HG03095 (cell line): ENCODE measurements around the gene SLC25A18.

Source experiments
- ATAC-seq: cut with Tn5 transposase; IDR thresholded peaks from one replicate; pipeline ENCODE4 v1.9.1; 2021; ENCODE audit warnings: moderate library complexity; ENCODE audit not compliant: unreplicated experiment

SLC25A18 gene

GRCh38 chr22:17569971-17570511 is 6.7 kb downstream of the SLC25A18 start:
- no peak for ATAC-seq

DNA sequence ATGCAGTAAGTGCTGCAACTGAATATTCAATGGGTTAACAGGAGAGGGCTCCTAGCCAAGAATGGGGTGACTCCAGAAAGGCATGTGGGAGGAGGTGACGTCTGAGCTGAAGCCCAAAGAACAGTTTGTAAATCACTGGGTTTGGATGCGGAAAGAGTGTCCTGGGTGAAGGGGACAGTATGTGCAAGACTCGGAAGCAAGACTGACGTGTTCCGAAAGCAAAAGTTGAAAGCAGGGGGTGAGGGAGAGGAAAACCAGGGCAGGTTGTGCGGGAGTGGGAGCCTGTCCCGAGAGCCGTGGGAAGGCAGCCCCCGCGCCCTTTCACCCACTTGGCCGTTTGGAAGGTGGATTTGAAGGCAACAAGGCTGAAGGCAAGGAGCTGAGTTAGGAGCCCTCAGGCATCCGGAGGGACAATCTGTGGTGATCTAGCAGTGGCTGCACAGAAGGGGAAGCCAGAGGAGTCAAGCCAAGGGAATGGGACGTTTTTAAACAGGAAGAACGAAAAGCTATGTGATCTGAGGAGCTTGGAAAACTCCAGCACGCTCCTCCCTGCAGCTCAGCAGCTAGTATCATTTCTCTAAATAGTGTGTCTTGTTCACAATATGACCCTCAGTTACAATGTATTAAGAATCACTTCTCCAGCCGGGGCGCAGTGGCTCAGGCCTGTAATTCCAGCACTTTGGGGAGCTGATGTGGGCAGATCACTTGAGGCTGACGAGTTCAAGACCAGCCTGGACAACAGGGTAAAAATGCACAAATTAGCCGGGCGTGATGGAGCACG is 7.7 kb downstream of the SLC25A18 start:
- ATAC-seq = no peak

- no peak for ATAC-seq
Measured at GRCh38 chr22:17575151-17575550, 11.9 kb downstream of the SLC25A18 start.

GRCh38 chr22:17575681-17576080 is 12.4 kb downstream of the SLC25A18 start:
- no peak for ATAC-seq

GRCh38 chr22:17576470-17576869 is 13.2 kb downstream of the SLC25A18 start:
- ATAC-seq = no peak

DNA sequence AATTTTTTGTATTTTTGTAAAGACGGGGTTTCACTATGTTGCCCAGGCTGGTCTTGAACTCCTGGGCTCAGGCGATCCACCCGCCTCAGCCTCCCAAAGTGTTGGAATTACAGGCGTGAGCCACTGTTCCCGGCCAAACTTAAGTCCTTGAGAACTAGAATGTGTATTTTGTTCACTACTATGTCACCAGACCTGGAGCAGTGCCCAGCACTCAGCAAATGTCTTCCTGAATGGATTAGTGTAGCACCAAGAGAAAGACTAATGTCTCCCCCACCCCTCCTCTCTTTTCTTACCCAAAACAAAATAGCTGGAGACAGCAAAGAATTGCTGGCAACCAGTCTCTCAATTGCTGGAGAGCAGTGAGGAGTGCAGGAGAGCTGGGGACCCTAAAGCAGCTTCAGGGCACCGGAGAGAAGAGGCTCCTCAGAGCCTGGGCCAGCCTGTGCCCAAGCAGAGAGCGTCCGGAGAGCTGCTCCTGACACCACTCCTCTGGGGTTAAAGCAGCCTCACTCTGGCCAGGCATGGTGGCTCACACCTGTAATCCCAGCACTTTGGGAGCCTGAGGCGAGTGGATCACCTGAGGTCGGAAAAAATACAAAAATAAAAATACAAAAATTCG is 14.9 kb downstream of the SLC25A18 start:
- ATAC-seq = no peak

- no peak for ATAC-seq
Measured at GRCh38 chr22:17579535-17579981, 16.3 kb downstream of the SLC25A18 start.

GRCh38 chr22:17580441-17581031 is 17.2 kb downstream of the SLC25A18 start:
- no peak for ATAC-seq

DNA sequence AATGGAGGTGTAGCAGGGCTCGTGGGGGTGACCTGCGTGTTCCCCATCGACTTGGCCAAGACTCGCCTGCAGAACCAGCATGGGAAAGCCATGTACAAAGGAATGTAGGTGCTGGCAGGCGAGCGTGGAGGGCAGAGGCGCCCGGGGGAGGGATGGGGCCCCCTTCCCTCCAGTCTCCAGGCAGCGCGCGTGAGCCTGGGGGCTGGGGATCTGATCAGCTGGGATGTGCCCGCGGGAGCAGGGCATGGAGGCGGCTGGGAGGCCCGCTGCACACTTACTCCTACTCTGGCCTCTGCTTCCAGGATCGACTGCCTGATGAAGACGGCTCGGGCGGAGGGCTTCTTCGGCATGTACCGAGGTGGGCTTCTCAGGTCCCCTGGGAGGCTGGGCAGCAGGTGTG is 17.8 kb downstream of the SLC25A18 start:
- ATAC-seq = no peak

GRCh38 chr22:17581631-17582030 is 18.3 kb downstream of the SLC25A18 start:
- ATAC-seq = no peak

DNA sequence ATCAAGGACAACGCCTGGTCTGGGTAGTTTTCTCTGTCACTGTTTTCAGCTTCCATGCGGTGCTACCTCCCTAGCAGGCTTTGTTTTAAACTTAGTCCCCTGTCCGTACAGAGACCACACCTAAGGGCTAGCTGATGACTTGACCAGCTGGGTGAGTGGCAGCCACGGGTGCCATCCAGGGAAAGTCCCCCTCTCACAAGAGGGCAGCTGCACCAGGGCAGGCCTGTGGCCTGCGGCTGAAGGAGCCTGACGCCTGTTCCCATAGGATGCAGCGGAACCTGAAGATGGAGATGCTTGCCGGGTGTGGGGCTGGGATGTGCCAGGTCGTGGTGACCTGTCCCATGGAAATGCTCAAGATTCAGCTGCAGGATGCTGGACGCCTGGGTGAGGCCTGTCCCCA is 19.9 kb downstream of the SLC25A18 start:
- no peak for ATAC-seq

DNA sequence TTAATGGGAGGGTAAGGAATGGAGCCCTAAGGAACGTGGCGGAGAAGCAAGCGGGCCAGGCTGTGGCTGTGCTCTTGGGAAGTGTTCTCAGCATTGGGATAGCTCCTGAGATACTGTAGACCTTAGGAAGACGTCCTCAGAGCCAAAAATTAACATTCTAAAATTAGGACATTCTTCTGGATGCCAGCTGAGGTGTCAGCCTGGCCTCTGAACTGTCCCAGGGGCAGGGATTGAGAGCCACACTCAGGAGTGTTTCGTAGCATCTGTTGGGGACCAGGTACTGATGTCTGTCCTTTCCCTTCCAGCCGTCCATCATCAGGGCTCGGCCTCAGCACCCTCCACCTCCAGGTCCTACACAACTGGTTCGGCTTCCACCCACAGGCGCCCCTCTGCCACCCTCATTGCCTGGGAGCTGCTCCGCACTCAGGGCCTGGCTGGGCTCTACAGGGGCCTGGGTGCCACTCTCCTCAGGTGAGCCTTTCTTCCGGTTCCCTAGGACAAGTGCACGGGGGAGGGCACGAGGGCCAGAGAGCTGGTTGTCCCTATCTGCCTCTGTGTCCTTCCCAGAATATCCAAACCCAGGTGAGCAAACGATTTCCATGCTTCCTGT is 23.6 kb downstream of the SLC25A18 start:
- ATAC-seq = no peak

DNA sequence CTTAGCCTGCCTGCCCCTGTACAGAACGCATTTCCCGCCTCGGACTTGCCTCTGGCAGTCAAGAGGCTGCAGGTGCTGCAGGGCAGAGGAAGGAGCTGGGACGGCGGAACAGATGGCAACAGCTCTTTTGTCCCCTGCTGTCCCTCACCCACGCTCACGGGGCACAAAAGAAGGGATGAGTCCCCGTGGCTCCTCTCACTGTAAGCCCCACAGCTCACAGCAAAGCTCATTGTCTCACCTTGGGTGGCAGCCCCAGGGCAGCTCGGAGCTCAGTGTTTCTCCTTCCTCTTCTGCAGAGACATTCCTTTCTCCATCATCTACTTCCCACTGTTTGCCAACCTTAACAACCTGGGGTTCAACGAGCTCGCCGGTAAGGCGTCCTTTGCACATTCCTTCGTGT is 24.3 kb downstream of the SLC25A18 start:
- ATAC-seq = no peak

- no peak for ATAC-seq
Measured at GRCh38 chr22:17588606-17589005, 25.3 kb downstream of the SLC25A18 start.

DNA sequence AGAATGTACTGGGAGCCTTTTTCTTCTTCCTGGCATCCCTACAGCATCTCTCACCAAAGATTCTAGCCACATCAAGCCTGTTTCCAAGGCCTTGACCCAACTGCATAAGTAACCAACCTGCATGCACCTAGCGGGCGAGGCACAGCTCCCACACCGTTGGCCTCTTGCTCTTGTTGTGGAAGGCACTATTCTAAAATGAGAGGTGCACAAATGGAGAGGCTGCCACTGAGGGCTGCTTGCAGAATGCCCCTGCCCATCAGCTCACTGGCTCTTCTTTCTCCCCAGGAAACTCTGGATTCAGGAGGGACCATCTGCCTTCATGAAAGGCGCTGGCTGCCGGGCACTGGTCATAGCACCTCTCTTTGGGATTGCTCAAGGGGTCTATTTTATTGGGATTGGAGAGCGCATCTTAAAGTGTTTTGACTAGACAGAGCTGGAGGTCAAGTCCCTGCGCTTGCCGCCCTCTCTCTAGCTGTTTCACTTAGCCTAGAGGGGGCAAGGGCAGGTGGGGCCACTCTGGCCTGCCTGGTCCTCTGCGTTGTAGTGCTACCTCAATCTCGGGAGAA is 26.6 kb downstream of the SLC25A18 start:
- ATAC-seq = no peak

- no peak for ATAC-seq
Measured at GRCh38 chr22:17590586-17590985, 27.3 kb downstream of the SLC25A18 start.

DNA sequence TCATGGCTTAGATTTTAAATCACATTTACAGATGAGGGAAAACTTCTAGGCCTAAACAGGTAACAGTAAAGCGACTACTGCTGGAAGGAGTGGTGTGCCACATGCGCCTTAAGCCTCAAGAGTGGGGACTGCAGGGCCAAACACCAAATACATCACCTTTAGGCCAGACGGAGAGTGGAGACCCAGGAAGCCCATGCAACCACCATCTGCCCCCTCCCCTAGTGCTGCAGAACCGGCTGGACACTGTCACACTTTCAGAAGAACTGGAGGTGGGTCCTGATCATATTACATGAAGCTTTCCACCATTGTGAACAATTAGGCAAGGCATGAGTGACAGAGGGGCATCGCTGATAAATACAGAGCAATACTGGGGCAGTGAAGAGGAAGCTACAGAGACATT is 28.9 kb downstream of the SLC25A18 start:
- no peak for ATAC-seq

GRCh38 chr22:17596226-17596625 is 32.9 kb downstream of the SLC25A18 start:
- no peak for ATAC-seq

- ATAC-seq = no peak
Measured at GRCh38 chr22:17597217-17597616, 33.9 kb downstream of the SLC25A18 start.

GRCh38 chr22:17598318-17598717 is 35.0 kb downstream of the SLC25A18 start:
- ATAC-seq = no peak

DNA sequence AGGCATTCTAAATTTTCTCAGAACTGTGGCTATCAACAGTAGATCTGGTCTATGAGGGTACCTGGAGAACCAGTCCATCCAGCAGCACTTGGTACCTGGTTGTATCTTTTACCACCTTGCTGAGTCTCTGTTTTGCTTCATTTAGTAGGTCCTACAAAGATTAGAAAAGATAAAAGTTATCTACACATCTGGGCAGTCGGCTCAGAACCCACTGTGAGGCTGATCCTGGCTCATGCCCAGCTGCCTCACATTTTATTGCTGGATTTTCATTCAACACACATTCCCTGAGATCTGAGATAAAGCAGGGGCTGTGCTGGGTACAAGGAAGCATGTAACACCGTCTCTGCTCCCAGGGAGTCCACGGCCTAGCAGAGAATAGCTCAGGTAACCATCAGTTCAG is 37.7 kb downstream of the SLC25A18 start:
- ATAC-seq = no peak
